Keratinocyte (primary cell): Measurements from ENCODE around the gene MAP7D1.

Experiments
- EZH2 ChIP-seq: IDR thresholded peaks from one replicate; pipeline ENCODE4 v1.6.1; 2012; ENCODE audit warnings: inconsistent platforms, mild to moderate bottlenecking, low read length, moderate library complexity
- TF ChIP-seq, protein P1 (sequence below), 3 experiments: IDR thresholded peaks in 1 of 3; conservative IDR thresholded peaks in 1 of 3; optimal IDR thresholded peaks in 1 of 3; 2 replicates in 2 of 3; 3 replicates in 1 of 3; pipeline versions ENCODE3 to v1.5.1; 2011; ENCODE audit warnings: low read length in 3 of 3, mild to moderate bottlenecking in 3 of 3, moderate library complexity in 2 of 3, control low read depth in 1 of 3, inconsistent platforms in 1 of 3; ENCODE audit not compliant: insufficient read depth in 2 of 3; ENCODE audit errors: extremely low read depth in 1 of 3

DNA sequence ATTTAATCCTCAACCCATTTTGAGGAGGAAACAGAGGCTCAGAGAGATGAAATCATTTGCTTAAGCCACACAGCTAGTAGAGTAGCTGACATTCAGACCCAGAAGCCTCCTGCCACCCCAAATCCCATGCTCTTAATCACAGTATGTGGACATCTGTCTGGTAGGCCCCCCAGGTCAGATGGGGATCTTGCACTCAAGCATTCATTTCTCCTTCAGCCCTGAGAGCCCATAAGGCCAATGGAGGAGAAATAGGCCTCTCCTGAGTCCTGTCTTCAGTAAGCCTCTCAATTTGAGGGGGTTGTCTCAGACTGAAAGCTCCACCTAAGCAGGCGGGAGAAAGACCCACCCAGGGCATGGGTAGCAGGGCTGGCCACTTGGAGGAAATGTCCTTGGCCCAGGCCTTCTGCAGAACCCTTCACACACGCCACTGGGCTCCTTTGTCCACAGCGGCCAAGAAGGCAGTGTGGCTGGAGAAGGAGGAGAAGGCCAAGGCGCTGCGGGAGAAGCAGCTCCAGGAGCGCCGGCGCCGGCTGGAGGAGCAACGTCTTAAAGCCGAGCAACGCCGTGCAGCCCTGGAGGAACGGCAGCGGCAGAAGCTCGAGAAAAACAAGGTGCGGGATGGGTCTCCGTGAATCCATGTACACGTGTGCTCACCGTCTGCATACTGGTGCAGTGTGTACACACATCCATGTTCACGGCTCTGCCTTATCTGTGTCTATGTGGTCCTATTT, 16.2 kb downstream of the MAP7D1 start:
- TF ChIP-seq, protein P1, sequence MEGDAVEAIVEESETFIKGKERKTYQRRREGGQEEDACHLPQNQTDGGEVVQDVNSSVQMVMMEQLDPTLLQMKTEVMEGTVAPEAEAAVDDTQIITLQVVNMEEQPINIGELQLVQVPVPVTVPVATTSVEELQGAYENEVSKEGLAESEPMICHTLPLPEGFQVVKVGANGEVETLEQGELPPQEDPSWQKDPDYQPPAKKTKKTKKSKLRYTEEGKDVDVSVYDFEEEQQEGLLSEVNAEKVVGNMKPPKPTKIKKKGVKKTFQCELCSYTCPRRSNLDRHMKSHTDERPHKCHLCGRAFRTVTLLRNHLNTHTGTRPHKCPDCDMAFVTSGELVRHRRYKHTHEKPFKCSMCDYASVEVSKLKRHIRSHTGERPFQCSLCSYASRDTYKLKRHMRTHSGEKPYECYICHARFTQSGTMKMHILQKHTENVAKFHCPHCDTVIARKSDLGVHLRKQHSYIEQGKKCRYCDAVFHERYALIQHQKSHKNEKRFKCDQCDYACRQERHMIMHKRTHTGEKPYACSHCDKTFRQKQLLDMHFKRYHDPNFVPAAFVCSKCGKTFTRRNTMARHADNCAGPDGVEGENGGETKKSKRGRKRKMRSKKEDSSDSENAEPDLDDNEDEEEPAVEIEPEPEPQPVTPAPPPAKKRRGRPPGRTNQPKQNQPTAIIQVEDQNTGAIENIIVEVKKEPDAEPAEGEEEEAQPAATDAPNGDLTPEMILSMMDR (optimal IDR thresholded peaks at IDR 0.05 in 1 of 3, IDR thresholded peaks at IDR 0.05 in 1 of 3, conservative IDR thresholded peaks at IDR 0.05 in 1 of 3; ENCODE audit: extremely low read depth in 1 of 3, insufficient read depth in 2 of 3, low read length in 3 of 3): no peak
- TF ChIP-seq EZH2: no peak
